Heart right ventricle (tissue), 16 donors: ENCODE measurements around the gene RTN4. TPM values are rescaled to one million over a fixed set of nuclear protein-coding genes. Genes with fewer than 3 reads are reported as not detected.

Experiments used
- ATAC-seq, 8 donors: fragments of 200-7000 bp; cut with Tn5 transposase; one replicate each; pipeline ENCODE4 v1.9.1; 2020; ENCODE audit warnings: mild to moderate bottlenecking in 8 of 8, moderate library complexity in 8 of 8, moderate number of reproducible peaks in 1 of 8
- DNase-seq, 2 donors: peaks; one replicate each; pipeline ENCODE4 v3.0.0-alpha.2; 2020
- H3K27ac ChIP-seq, 10 donors: fragments of 200-600 bp; sonication (generic) in 2 of 10; one replicate each; pipeline versions ENCODE4 v1.5.0 to v1.8.0; 2020 to 2022; ENCODE audit warnings: mild to moderate bottlenecking in 3 of 10
- H3K27me3 ChIP-seq, 7 donors: fragments of 200-600 bp; one replicate each; pipeline ENCODE4 v1.8.0; 2021 to 2022; ENCODE audit warnings: mild to moderate bottlenecking in 2 of 7
- H3K36me3 ChIP-seq, 9 donors: fragments of 200-600 bp; sonication (generic) in 1 of 9; one replicate each; pipeline versions ENCODE4 v1.5.0 to v1.8.0; 2020 to 2022; ENCODE audit warnings: mild to moderate bottlenecking in 2 of 9
- H3K4me1 ChIP-seq, 9 donors: fragments of 200-600 bp; sonication (generic) in 1 of 9; one replicate each; pipeline versions ENCODE4 v1.5.0 to v1.8.0; 2020 to 2022; ENCODE audit warnings: mild to moderate bottlenecking in 4 of 9
- H3K4me3 ChIP-seq, 10 donors: fragments of 200-600 bp; sonication (generic) in 2 of 10; one replicate each; pipeline versions ENCODE4 v1.5.0 to v1.8.0; 2020 to 2022; ENCODE audit warnings: mild to moderate bottlenecking in 7 of 10, moderate library complexity in 2 of 10
- H3K9me3 ChIP-seq, 11 donors: fragments of 200-600 bp in 10 of 11; sonication (generic) in 2 of 11; one replicate each; pipeline versions ENCODE4 v1.5.0 to v1.8.0; 2013 to 2022; ENCODE audit warnings: mild to moderate bottlenecking in 2 of 11, control low read depth in 1 of 11, moderate library complexity in 1 of 11
- CTCF ChIP-seq, 9 donors: fragments of 200-600 bp; sonication (generic) in 2 of 9; IDR thresholded peaks; one replicate each; pipeline versions ENCODE4 v1.5.0 to v1.8.0; 2021 to 2022; ENCODE audit warnings: antibody characterized with exemption in 9 of 9, mild to moderate bottlenecking in 5 of 9, moderate library complexity in 1 of 9
- WGBS, 2 donors: extraction: QIAGEN DNeasy Blood & Tissue Kit; methylation state at CpG; one replicate each; pipeline ENCODE4 v1.1.7; 2013; ENCODE audit warnings: inconsistent platforms in 1 of 2; 5-methylcytosine and 5-hydroxymethylcytosine counted together
- intact Hi-C, 10 donors: fragments of 100-400 bp; cut with DNase I; formaldehyde crosslinking; loops; one replicate each; pipeline versions ENCODE4 v1.11.1 to v1.14.2; 2022
- polyA plus RNA-seq, 2 donors: library from polyadenylated mRNA; stranded (reverse); fragments of 200-250 nt; gene quantifications; one replicate each; pipeline ENCODE4 v1.2.3, GENCODE V29; 2013
- total RNA-seq, 10 donors: library from RNA; stranded (reverse); fragmentation: NEBNext Ultra II Directional in 3 of 10; extraction: Animal tissue kit (Norgen Biotek cat#: 25700) in 3 of 10; gene quantifications; one replicate each; pipeline versions ENCODE4 v1.2.1 to v1.2.4, GENCODE V29; 2021 to 2023
- donor health status: Arrhythmogenic right ventricular cardiomyopathy.
- donor health status: ischemic (EF 13 %, LVEDD 7.1; RV severe dilation, severe dysfunction).
- donor health status: healthy with polysubstance abuse.
- donor health status: DM: no; HTN: yes; CAD: no.
- donor health status: DM: no; HTN: no; CAD: no.
- donor health status: ischemic (EF 25% LVEDD 6.9; RV normal size, moderate dysfunction).
- donor health status: ischemic (EF 25% LVEDD 5.7; RV mildly dilated, moderate dysfunction).
- donor health status: healthy.
- donor health status: DM: yes; HTN: yes; CAD: no.
- donor health status: Ischemic cardiomyopathy.
- donor health status: ischemic (EF 35%, LVEDD 5.7; RV mildly dilated, moderate dysfunction).
- donor health status: nonischemic (EF 11% LVEDD 7.7; RV severe dilation, severe dysfunction).
- donor health status: DM: yes; HTN: yes; CAD: no.
- donor health status: PGD.
- donor health status: ischemic (EF 29% LVEDD 5.4; RV normal size, mild dysfunction).
- donor health status: nonischemic (EF 23%, LVEDD 6.1; RV moderate dilation, normal function).

The RTN4 gene
- total and polyA plus RNA-seq, 12 donors, result 40.6 to 163 (median 95.3) TPM

GRCh38 chr2:54955358-54956110 lies 94.7 kb downstream of the RTN4 start:
- ATAC-seq (no peak), DNase-seq (no peak)
- no peaks in the 10 kb centered on the region for H3K36me3 ChIP-seq
- no peaks in the 10 kb centered on the region for H3K4me1 ChIP-seq
- 65 to 68% methylated on average over 9 of the region's 9 CpGs for WGBS, 2 donors
- intact Hi-C loops, result no loop called here
- peaks cover 0 to 25% (median 0%) of the 10 kb centered on the region in 7 donors for H3K27me3 ChIP-seq
- H3K9me3 ChIP-seq, result no peaks in the 10 kb centered on the region
- H3K27ac ChIP-seq, result no peak overlapping the region
- no peak for TF ChIP-seq CTCF (IDR thresholded peaks at IDR 0.05)
- no peak overlapping the region for H3K4me3 ChIP-seq

DNA sequence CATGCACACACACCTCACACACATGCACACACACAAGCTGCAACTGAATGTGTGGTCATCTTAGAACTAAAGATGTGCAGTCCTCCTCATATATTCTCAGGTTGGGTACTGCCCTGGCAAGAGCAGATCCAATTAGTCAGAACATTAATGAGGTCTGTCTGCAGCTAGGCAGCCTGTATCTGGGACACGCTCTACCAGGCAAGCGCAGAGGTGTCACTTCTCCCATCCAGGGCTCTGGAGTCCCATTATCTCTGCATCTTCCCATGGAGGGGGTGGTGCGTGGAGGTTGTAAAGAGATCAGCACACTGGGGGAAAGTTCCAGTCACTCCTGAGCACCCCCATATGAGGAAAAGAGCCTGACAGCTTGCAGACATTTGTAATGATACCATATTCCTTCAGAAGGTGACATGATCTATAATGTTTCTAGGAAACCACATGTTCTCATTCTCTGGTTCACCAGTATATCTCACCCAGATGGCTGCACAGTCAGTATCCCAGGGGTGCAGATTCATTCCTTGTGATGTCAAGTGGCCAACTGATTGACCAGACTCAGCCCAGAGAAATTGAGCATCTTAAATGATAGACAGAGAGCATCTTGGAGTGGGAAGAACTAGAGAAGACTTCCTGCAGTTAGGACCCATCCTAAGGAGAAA lies 95.4 kb downstream of the RTN4 start:
- Histone ChIP-seq H3K27ac (no peak overlapping the region), H3K36me3 (no peaks in the 10 kb centered on the region), H3K4me1 (no peaks in the 10 kb centered on the region), H3K9me3 (no peaks in the 10 kb centered on the region), H3K4me3 (no peak overlapping the region), H3K27me3 (peaks cover 0 to 22% (median 0%) of the 10 kb centered on the region in 7 donors)
- no peak for ATAC-seq
- 90 to 92% methylated on average over 3 of the region's 3 CpGs for WGBS, 2 donors
- intact Hi-C loops, result no loop called here
- no peak for DNase-seq
- TF ChIP-seq CTCF (IDR thresholded peaks at IDR 0.05), result no peak

DNA sequence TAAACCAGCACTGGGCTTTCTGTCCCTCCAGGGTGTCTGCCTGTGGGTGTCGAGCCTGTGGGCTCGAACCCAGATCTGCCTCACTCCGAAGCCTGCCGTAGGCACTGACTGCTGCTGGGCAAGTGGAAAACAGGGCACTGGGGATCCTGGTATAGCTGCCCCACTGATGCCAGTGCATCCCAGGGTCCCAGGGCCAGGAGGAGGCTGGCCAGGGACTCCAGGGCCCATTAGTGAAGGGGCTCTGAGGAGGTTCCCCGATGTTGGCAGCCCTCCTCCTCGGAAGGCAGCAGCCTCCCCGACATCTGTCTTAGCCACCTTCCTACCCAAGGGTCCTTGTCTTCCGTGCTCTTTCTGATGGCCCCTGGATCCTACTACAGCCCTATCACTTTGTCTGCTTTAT lies 96.1 kb downstream of the RTN4 start:
- Histone ChIP-seq H3K4me1 (no peaks in the 10 kb centered on the region), H3K4me3 (no peak overlapping the region), H3K9me3 (no peaks in the 10 kb centered on the region), H3K36me3 (no peaks in the 10 kb centered on the region), H3K27ac (no peak overlapping the region), H3K27me3 (peaks cover 0 to 19% (median 0%) of the 10 kb centered on the region in 7 donors)
- TF ChIP-seq CTCF (IDR thresholded peaks at IDR 0.05), result no peak
- ATAC-seq (no peak), DNase-seq (no peak)
- WGBS, 2 donors, result 82 to 88% methylated on average over 8 of the region's 8 CpGs
- intact Hi-C loops, result no loop called here

DNA sequence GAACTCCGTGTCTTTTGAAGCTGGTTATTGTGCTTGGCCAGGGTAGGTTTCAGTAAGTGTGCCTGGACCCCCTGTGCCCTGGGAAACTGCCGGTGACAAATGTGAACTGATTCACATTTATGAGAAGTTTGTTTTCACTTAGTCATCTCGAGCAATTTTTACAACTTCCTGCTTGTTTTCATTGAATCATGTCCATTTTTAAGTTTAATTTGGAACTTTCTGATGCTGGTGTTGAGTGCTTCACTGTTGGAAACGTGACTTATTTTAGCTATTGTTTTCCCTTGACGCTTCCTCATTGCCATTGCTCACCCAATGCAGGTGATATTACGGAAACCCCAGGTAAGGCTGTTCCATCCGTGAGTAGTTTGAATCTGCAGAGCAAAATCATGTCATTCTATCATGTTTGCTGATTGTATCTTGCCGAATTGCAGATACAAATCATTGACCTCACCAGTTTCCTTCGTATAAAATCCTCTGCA lies 97.2 kb downstream of the RTN4 start:
- no peak for DNase-seq

More for the DNA sequence above, 97.2 kb downstream of the RTN4 start:
- no peak for TF ChIP-seq CTCF (IDR thresholded peaks at IDR 0.05)
- peaks cover 0 to 18% (median 0%) of the 10 kb centered on the region in 7 donors for H3K27me3 ChIP-seq
- no peak for ATAC-seq
- H3K4me1 ChIP-seq, result no peaks in the 10 kb centered on the region
- 70 to 78% methylated on average over 9 of the region's 9 CpGs for whole genome bisulfite sequencing, 2 donors
- no peaks in the 10 kb centered on the region for H3K36me3 ChIP-seq
- no peak overlapping the region for H3K4me3 ChIP-seq
- intact Hi-C loops, result no loop called here
- H3K27ac ChIP-seq, result no peak overlapping the region
- H3K9me3 ChIP-seq, result no peaks in the 10 kb centered on the region
